Measurements from ENCODE around the gene SLC13A2.

Gene SLC13A2

GRCh38 chr17:28536532-28537218, 63.2 kb downstream of the SLC13A2 start:
- Histone ChIP-seq H3K36me3 (ENCODE audit: insufficient read depth, low read length) (no peaks in the 10 kb centered on the region), H3K9ac (ENCODE audit: low read depth, low read length) (no peak overlapping the region), H3K4me1 (ENCODE audit: insufficient read depth, low read length) (peaks cover 3% of the 10 kb centered on the region; the same call in 1 of the 2 replicates), H3K9me3 (ENCODE audit: control insufficient read depth, insufficient read depth, low read length) (no peaks in the 10 kb centered on the region)

GRCh38 chr17:28537219-28537610, 63.8 kb downstream of the SLC13A2 start:
- H3K9ac ChIP-seq (ENCODE audit: low read depth, low read length), result no peak overlapping the region
- no peaks in the 10 kb centered on the region for H3K9me3 ChIP-seq (ENCODE audit: control insufficient read depth, insufficient read depth, low read length)
- peaks cover 3% of the 10 kb centered on the region; the same call in 1 of the 2 replicates for H3K4me1 ChIP-seq (ENCODE audit: insufficient read depth, low read length)
- H3K36me3 ChIP-seq (ENCODE audit: insufficient read depth, low read length), result no peaks in the 10 kb centered on the region

- H3K4me1 ChIP-seq (ENCODE audit: insufficient read depth, low read length), result no peaks in the 10 kb centered on the region
- H3K36me3 ChIP-seq (ENCODE audit: insufficient read depth, low read length), result no peaks in the 10 kb centered on the region
- no peak overlapping the region for H3K9ac ChIP-seq (ENCODE audit: low read depth, low read length)
- H3K9me3 ChIP-seq (ENCODE audit: control insufficient read depth, insufficient read depth, low read length), result no peaks in the 10 kb centered on the region
Observed at GRCh38 chr17:28538296-28538895, 65.0 kb downstream of the SLC13A2 start.

GRCh38 chr17:28540231-28540630, 66.8 kb downstream of the SLC13A2 start:
- H3K4me1 ChIP-seq (ENCODE audit: insufficient read depth, low read length), result peaks cover 5% of the 10 kb centered on the region
- H3K36me3 ChIP-seq (ENCODE audit: insufficient read depth, low read length), result no peaks in the 10 kb centered on the region
- no peak overlapping the region for H3K9ac ChIP-seq (ENCODE audit: low read depth, low read length)
- H3K9me3 ChIP-seq (ENCODE audit: control insufficient read depth, insufficient read depth, low read length), result no peaks in the 10 kb centered on the region

- Histone ChIP-seq H3K4me1 (ENCODE audit: insufficient read depth, low read length) (peaks cover 5% of the 10 kb centered on the region), H3K9ac (ENCODE audit: low read depth, low read length) (no peak overlapping the region), H3K36me3 (ENCODE audit: insufficient read depth, low read length) (no peaks in the 10 kb centered on the region), H3K9me3 (ENCODE audit: control insufficient read depth, insufficient read depth, low read length) (no peaks in the 10 kb centered on the region)
Observed at GRCh38 chr17:28541439-28541838, 68.0 kb downstream of the SLC13A2 start.

- Histone ChIP-seq H3K9me3 (ENCODE audit: control insufficient read depth, insufficient read depth, low read length) (no peaks in the 10 kb centered on the region), H3K36me3 (ENCODE audit: insufficient read depth, low read length) (no peaks in the 10 kb centered on the region), H3K9ac (ENCODE audit: low read depth, low read length) (no peak overlapping the region), H3K4me1 (ENCODE audit: insufficient read depth, low read length) (peaks cover 5% of the 10 kb centered on the region)
Observed at GRCh38 chr17:28544402-28545140, 71.1 kb downstream of the SLC13A2 start.

GRCh38 chr17:28545141-28545503, 71.7 kb downstream of the SLC13A2 start:
- Histone ChIP-seq H3K36me3 (ENCODE audit: insufficient read depth, low read length) (no peaks in the 10 kb centered on the region), H3K9me3 (ENCODE audit: control insufficient read depth, insufficient read depth, low read length) (no peaks in the 10 kb centered on the region), H3K9ac (ENCODE audit: low read depth, low read length) (no peak overlapping the region), H3K4me1 (ENCODE audit: insufficient read depth, low read length) (peaks cover 5% of the 10 kb centered on the region)

- Histone ChIP-seq H3K9ac (ENCODE audit: low read depth, low read length) (no peak overlapping the region), H3K36me3 (ENCODE audit: insufficient read depth, low read length) (no peaks in the 10 kb centered on the region), H3K9me3 (ENCODE audit: control insufficient read depth, insufficient read depth, low read length) (no peaks in the 10 kb centered on the region), H3K4me1 (ENCODE audit: insufficient read depth, low read length) (peaks cover 5% of the 10 kb centered on the region)
Observed at GRCh38 chr17:28545787-28546415, 72.5 kb downstream of the SLC13A2 start.

- Histone ChIP-seq H3K36me3 (ENCODE audit: insufficient read depth, low read length) (no peaks in the 10 kb centered on the region), H3K4me1 (ENCODE audit: insufficient read depth, low read length) (peaks cover 5% of the 10 kb centered on the region), H3K9ac (ENCODE audit: low read depth, low read length) (no peak overlapping the region), H3K9me3 (ENCODE audit: control insufficient read depth, insufficient read depth, low read length) (no peaks in the 10 kb centered on the region)
Observed at GRCh38 chr17:28547096-28547622, 73.7 kb downstream of the SLC13A2 start.

All from ES-I3 (cell line).